OCI-LY1 (cell line): ENCODE measurements around the gene ESPN.
"Not testable (repeated sequence)": the region's sequence is repeated elsewhere in the genome, so short reads cannot be mapped to it uniquely, and the experiment has no call there.

Experiments used
- H2AFZ ChIP-seq: fragments of 200-600 bp; sonication (generic), shearing (Covaris generic); 2 replicates; pipeline ENCODE4 v1.6.0; 2014; ENCODE audit warnings: antibody characterized with exemption, mild to moderate bottlenecking, low read length
- H3F3A ChIP-seq: fragments of 200-600 bp; sonication (generic), shearing (Covaris generic); 2 replicates; pipeline ENCODE4 v1.6.0; 2014; ENCODE audit warnings: mild to moderate bottlenecking, antibody characterized with exemption, low read length, moderate library complexity; ENCODE audit not compliant: insufficient read depth
- H3K27ac ChIP-seq: fragments of 200-600 bp; sonication (generic); 2 replicates; pipeline ENCODE4 v1.5.1; 2014; ENCODE audit warnings: low read length, mixed run types, mild to moderate bottlenecking, low read depth; ENCODE audit not compliant: poor library complexity, severe bottlenecking
- H3K27me3 ChIP-seq: fragments of 200-600 bp; sonication (generic); 2 replicates; pipeline ENCODE4 v1.6.0; 2014; ENCODE audit warnings: antibody characterized with exemption, mild to moderate bottlenecking, low read length, moderate library complexity; ENCODE audit not compliant: insufficient read depth
- H3K36me3 ChIP-seq: fragments of 200-600 bp; sonication (generic); 2 replicates; pipeline ENCODE4 v1.6.1; 2014; ENCODE audit warnings: mild to moderate bottlenecking, antibody characterized with exemption, low read length, moderate library complexity, mixed read lengths; ENCODE audit not compliant: insufficient read depth
- H3K4me1 ChIP-seq: fragments of 200-600 bp; sonication (generic); 2 replicates; pipeline ENCODE4 v1.5.1; 2014; ENCODE audit warnings: mild to moderate bottlenecking, low read length, moderate library complexity; ENCODE audit not compliant: insufficient read depth, severe bottlenecking
- H3K4me2 ChIP-seq: fragments of 200-600 bp; sonication (generic), shearing (Covaris generic); 2 replicates; pipeline ENCODE4 v1.6.1; 2014; ENCODE audit warnings: low read length
- H3K4me3 ChIP-seq: fragments of 200-600 bp; sonication (generic); 2 replicates; pipeline ENCODE4 v1.5.1; 2014; ENCODE audit warnings: low read length, low read depth, mild to moderate bottlenecking, mixed read lengths; ENCODE audit not compliant: poor library complexity, severe bottlenecking
- H3K79me2 ChIP-seq: fragments of 200-600 bp; shearing (Covaris generic); 2 replicates; pipeline ENCODE4 v1.6.1; 2016; ENCODE audit warnings: mixed run types, low read length, mixed read lengths; ENCODE audit not compliant: insufficient read depth
- H3K9ac ChIP-seq: fragments of 200-600 bp; sonication (generic), shearing (Covaris generic); 2 replicates; pipeline ENCODE4 v1.6.1; 2014; ENCODE audit warnings: mild to moderate bottlenecking, low read length, mixed read lengths
- H3K9me2 ChIP-seq: fragments of 200-600 bp; sonication (generic), shearing (Covaris generic); 2 replicates; pipeline ENCODE4 v1.6.1; 2014; ENCODE audit warnings: low read depth, mild to moderate bottlenecking, low read length, mixed read lengths
- H3K9me3 ChIP-seq: fragments of 200-600 bp; shearing (Covaris generic); 2 replicates; pipeline ENCODE4 v1.6.1; 2014; ENCODE audit warnings: low read length, mixed read lengths
- H4K20me1 ChIP-seq: fragments of 200-600 bp; sonication (generic), shearing (Covaris generic); 2 replicates; pipeline ENCODE4 v1.6.0; 2016; ENCODE audit warnings: mild to moderate bottlenecking, low read length; ENCODE audit not compliant: insufficient read depth
- EZH2 ChIP-seq: fragments of 200-600 bp; sonication (generic), shearing (Covaris generic); IDR thresholded peaks from 2 replicates; pipeline ENCODE4 v1.8.0; 2017; ENCODE audit warnings: borderline replicate concordance, mixed run types, mild to moderate bottlenecking, antibody characterized with exemption, low read length, moderate library complexity, mixed read lengths
- TF ChIP-seq, protein P1 (sequence below): fragments of 200-600 bp; sonication (generic), shearing (Covaris generic); IDR thresholded peaks from 2 replicates; pipeline ENCODE4 v1.5.1; 2017; ENCODE audit warnings: mild to moderate bottlenecking, antibody characterized with exemption, low read length, moderate library complexity, mixed read lengths

ESPN gene

DNA sequence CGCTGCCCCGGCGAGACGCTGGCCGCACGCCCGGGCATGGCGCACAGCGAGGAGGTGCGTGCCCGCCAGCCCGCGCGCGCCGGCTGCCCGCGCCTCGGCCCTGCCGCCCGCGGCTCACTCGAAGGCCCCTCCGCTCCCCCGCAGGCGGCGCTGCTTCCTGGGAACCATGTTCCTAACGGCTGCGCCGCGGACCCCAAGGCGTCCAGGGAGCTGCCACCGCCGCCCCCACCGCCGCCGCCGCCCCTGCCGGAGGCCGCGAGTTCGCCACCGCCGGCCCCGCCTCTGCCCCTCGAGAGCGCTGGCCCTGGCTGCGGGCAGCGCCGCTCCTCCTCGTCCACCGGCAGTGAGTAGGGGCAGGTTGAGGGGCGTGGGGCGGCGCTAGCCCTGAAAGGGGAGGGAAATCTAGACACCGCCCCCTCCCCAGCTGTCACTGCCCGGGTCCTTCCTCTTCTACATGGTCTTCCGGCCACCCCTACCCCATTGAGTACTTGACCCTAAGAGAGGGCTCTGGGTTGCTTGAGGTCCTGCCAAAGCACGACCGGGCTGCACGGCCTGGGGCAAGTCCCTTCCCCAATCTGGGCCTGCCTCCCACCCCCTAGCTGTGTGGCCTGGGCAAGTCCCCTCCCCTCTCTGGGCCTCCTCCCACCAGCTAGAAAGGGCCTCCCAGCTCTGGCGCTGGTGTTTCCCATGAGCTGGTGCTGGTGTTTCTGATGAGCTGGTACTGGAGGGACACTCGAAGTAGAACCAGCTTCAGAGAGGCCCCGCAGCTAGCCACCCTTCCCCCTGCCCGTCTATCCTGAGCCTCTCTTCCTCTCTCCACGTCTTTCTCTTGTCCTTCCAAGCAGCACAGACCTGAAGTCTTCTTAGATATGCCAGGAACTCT lies 24.4 kb downstream of the ESPN start:
- H3K79me2 ChIP-seq: no peaks in the 10 kb centered on the region
- H2AFZ ChIP-seq: no peak overlapping the region
- no peaks in the 10 kb centered on the region for H3F3A ChIP-seq
- H3K9me3 ChIP-seq: no peaks in the 10 kb centered on the region
- H3K4me3 ChIP-seq: no peak overlapping the region
- no peak overlapping the region for H3K9ac ChIP-seq
- no peak overlapping the region for H3K27ac ChIP-seq
- TF ChIP-seq, protein P1, sequence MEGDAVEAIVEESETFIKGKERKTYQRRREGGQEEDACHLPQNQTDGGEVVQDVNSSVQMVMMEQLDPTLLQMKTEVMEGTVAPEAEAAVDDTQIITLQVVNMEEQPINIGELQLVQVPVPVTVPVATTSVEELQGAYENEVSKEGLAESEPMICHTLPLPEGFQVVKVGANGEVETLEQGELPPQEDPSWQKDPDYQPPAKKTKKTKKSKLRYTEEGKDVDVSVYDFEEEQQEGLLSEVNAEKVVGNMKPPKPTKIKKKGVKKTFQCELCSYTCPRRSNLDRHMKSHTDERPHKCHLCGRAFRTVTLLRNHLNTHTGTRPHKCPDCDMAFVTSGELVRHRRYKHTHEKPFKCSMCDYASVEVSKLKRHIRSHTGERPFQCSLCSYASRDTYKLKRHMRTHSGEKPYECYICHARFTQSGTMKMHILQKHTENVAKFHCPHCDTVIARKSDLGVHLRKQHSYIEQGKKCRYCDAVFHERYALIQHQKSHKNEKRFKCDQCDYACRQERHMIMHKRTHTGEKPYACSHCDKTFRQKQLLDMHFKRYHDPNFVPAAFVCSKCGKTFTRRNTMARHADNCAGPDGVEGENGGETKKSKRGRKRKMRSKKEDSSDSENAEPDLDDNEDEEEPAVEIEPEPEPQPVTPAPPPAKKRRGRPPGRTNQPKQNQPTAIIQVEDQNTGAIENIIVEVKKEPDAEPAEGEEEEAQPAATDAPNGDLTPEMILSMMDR: no peak
- TF ChIP-seq EZH2: no peak
- no peaks in the 10 kb centered on the region for H3K9me2 ChIP-seq
- H3K4me1 ChIP-seq: peaks cover 16% of the 10 kb centered on the region
- peaks cover 8% of the 10 kb centered on the region for H3K27me3 ChIP-seq
- no peaks in the 10 kb centered on the region for H4K20me1 ChIP-seq
- no peaks in the 10 kb centered on the region for H3K36me3 ChIP-seq
- no peak overlapping the region for H3K4me2 ChIP-seq

DNA sequence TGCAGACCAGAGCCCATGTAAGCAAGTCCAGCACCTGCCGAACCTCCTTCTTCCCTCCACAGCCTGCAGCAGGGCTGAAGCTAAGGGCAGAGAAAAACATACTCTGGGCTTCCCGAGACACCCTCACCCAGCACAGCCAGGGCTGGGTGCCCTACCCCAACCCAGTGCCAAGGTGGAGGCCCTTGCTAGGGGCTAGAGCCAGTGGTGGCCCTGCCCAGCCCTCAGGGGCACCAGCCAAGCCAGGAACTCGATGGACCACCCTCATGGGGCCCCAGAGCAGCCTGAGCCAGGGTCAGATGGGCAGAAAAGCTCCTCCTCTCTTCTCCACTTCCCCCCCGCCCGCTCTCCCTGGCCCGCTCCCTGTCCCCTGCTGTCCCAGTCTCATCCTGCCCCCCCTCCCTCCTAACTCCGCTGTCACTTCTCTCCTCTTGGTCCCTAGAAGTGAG lies 25.5 kb downstream of the ESPN start:
- Histone ChIP-seq H3K36me3 (no peaks in the 10 kb centered on the region), H3F3A (no peaks in the 10 kb centered on the region), H3K27me3 (peaks cover 8% of the 10 kb centered on the region), H3K4me3 (no peak overlapping the region), H2AFZ (no peak overlapping the region), H4K20me1 (no peaks in the 10 kb centered on the region), H3K4me1 (peaks cover 16% of the 10 kb centered on the region), H3K9me2 (no peaks in the 10 kb centered on the region), H3K79me2 (no peaks in the 10 kb centered on the region), H3K9me3 (no peaks in the 10 kb centered on the region), H3K27ac (no peak overlapping the region), H3K4me2 (no peak overlapping the region), H3K9ac (no peak overlapping the region)
- no peak for TF ChIP-seq EZH2

DNA sequence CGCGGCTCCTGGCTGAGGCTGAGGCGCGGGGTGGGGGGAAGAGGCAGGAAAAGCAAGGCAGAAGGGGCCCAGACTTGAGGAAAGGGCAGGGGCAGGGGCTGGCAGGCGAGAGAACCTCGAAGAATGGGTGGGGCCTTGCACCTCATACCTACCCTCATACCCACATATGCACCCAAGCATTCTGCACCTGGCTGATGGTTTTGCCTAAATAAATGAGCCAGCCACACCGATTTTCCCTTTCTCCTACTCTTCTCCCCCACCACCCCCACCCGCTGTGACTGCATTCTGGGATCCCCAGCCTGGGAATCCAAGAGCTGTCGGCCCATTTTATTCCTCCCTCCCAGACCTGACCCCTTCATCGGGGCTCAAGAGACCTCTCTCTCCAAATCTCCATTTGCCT lies 25.9 kb downstream of the ESPN start:
- H2AFZ ChIP-seq, H3K9me3 ChIP-seq, H3K4me2 ChIP-seq, H3K4me3 ChIP-seq, H3K9me2 ChIP-seq, H3K36me3 ChIP-seq, H3K27me3 ChIP-seq, H3K79me2 ChIP-seq, H3K27ac ChIP-seq, H4K20me1 ChIP-seq, H3K9ac ChIP-seq, H3F3A ChIP-seq: not testable (repeated sequence)
- peaks cover 16% of the 10 kb centered on the region for H3K4me1 ChIP-seq

DNA sequence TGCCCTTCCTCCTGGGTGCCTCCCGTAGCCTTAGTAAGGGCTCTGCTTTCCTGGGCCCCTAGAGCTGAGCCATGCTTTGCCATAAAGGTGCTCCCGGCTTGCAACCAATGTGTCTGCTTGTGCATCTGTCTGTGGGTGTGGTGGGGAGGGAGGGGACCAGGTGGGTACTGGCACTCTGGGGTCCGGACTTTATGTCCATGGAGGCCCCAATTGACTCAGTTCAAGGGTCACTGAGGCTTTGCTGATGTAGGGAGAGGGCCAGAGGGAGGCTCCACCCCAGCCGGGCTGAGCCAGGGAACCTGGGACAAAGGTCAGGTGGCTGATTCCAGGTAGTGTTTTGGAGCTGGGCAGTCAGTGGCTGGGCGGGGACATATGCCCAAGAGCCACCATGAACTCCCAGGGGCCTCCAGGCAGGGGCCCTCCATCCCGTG lies 26.4 kb downstream of the ESPN start:
- no peak overlapping the region for H3K4me2 ChIP-seq
- TF ChIP-seq EZH2: no peak
- TF ChIP-seq, protein P1: no peak
- H3K79me2 ChIP-seq: no peaks in the 10 kb centered on the region
- H3F3A ChIP-seq: no peaks in the 10 kb centered on the region
- no peaks in the 10 kb centered on the region for H3K36me3 ChIP-seq
- no peak overlapping the region for H3K4me3 ChIP-seq
- peaks cover 8% of the 10 kb centered on the region for H3K27me3 ChIP-seq
- no peak overlapping the region for H2AFZ ChIP-seq
- H3K9me3 ChIP-seq: no peaks in the 10 kb centered on the region
- no peaks in the 10 kb centered on the region for H3K9me2 ChIP-seq
- H3K4me1 ChIP-seq: peaks cover 16% of the 10 kb centered on the region
- no peak overlapping the region for H3K9ac ChIP-seq
- no peaks in the 10 kb centered on the region for H4K20me1 ChIP-seq
- no peak overlapping the region for H3K27ac ChIP-seq

DNA sequence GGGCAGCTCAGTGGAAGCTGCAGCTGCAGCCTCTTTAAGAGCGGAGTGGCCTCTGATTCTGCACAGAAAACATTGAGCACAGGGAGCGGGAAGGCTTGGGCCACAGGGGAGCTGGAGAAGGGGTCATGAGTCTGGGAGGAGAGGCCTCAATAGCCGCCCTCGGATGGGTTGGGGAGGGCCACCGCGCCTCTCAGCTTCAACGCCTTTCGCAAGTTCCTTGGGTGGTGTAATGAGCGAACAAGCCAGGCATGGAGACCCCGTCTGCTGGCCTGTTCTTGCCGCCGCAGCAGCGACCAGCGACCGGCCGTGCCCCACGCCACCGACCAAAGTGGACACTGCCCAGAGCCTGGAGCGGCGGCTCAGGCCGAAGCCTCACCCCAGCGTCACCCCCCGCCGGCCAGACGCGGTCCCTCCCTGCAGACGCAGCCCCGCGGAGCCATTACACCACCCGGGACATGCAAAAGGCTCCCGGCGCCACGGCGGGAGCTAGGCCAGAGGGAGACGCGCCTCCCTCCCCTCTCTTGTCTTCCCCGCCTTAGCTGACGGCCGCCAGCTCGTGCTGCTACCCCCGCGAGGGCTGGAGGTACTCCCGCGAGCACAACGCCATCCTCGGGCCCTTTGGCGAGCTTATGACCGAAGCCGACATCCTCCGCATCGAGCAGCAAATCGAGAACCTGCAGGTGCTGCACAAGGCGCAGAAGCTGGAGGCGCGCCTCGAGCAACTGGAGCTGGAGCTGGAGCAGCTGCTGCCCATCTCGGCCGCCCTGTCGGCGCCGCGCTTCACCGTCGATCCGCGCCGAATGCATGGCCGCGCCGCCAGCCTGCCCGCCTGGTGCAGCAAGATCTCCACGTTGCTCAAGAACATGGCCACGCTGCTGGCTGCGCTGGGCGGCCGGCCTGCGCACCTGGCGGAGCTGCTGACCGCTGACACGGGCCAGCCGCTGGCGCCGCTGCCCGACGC lies 29.6 kb downstream of the ESPN start:
- H3K27ac ChIP-seq, H3K4me3 ChIP-seq, H3K9me2 ChIP-seq, H4K20me1 ChIP-seq, H3K27me3 ChIP-seq, H3K9me3 ChIP-seq, H3F3A ChIP-seq, H3K4me1 ChIP-seq, H3K79me2 ChIP-seq, H3K36me3 ChIP-seq, H3K9ac ChIP-seq, H3K4me2 ChIP-seq, H2AFZ ChIP-seq: not testable (repeated sequence)
